CD4-positive, alpha-beta T cell (primary cell): ENCODE results near the gene PPIL1. TPM values are rescaled to one million over a fixed set of nuclear protein-coding genes. Genes with fewer than 3 reads are reported as not detected.

Source experiments
- ATAC-seq: fragments of 200-7000 bp; cut with Tn5 transposase; one replicate; pipeline ENCODE4 v1.10.0; 2022; ENCODE audit warnings: mild to moderate bottlenecking; ENCODE audit not compliant: poor library complexity
- CTCF ChIA-PET: fragments of 350-600 bp; sonication (Branson Sonifier 250); formaldehyde crosslinking; loops from one replicate; lab custom pipeline; 2021; ENCODE audit warnings: antibody characterized with exemption, inconsistent platforms; lab: Charles Lee
- POLR2A ChIA-PET: fragments of 350-600 bp; sonication (Branson Sonifier 250); formaldehyde crosslinking; loops from one replicate; lab custom pipeline; 2021; ENCODE audit warnings: antibody characterized with exemption, inconsistent platforms; lab: Charles Lee
- DNase-seq, 14 experiments: peaks; one replicate each; pipeline ENCODE4 v3.0.0-alpha.2; 2013 to 2020; ENCODE audit warnings: mixed read lengths in 2 of 14
- H3K27ac ChIP-seq, 2 donors: one replicate each; pipeline versions ENCODE4 v1.5.1 to v1.7.0; 2013; ENCODE audit warnings: low read length in 2 of 2, low read depth in 1 of 2, mild to moderate bottlenecking in 1 of 2
- H3K27me3 ChIP-seq, 2 experiments: 1 replicate in 1 of 2; 2 replicates in 1 of 2; pipeline versions ENCODE4 v1.6.1 to v1.7.0; 2013; ENCODE audit warnings: low read length in 2 of 2, control low read depth in 1 of 2, mild to moderate bottlenecking in 1 of 2, moderate library complexity in 1 of 2; ENCODE audit not compliant: insufficient read depth in 2 of 2, control insufficient read depth in 1 of 2
- H3K36me3 ChIP-seq: one replicate; pipeline ENCODE4 v1.6.1; 2013; ENCODE audit warnings: low read length, control low read depth; ENCODE audit not compliant: insufficient read depth
- H3K4me1 ChIP-seq: one replicate; pipeline ENCODE4 v1.6.1; 2013; ENCODE audit warnings: low read length, control low read depth; ENCODE audit not compliant: insufficient read depth
- H3K4me3 ChIP-seq: one replicate; pipeline ENCODE4 v1.5.1; 2013; ENCODE audit warnings: mild to moderate bottlenecking, low read length, moderate library complexity
- H3K9me3 ChIP-seq, 2 experiments: 1 replicate in 1 of 2; 2 replicates in 1 of 2; pipeline versions ENCODE4 v1.6.1 to v1.7.0; 2013; ENCODE audit warnings: low read length in 2 of 2, mild to moderate bottlenecking in 2 of 2, control low read depth in 1 of 2, moderate library complexity in 1 of 2; ENCODE audit not compliant: control insufficient read depth in 1 of 2, insufficient read depth in 1 of 2
- H3K27ac Mint-ChIP-seq: one replicate; pipeline ENCODE4 v1.8.0; 2020; ENCODE audit warnings: mixed read lengths
- H3K27me3 Mint-ChIP-seq: one replicate; pipeline ENCODE4 v1.8.0; 2021; ENCODE audit warnings: mixed read lengths
- H3K36me3 Mint-ChIP-seq: one replicate; pipeline ENCODE4 v1.8.0; 2021; ENCODE audit warnings: low read depth, mixed read lengths
- H3K4me1 Mint-ChIP-seq: one replicate; pipeline ENCODE4 v1.8.0; 2021; ENCODE audit warnings: low read depth, mixed read lengths
- H3K4me3 Mint-ChIP-seq: one replicate; pipeline ENCODE4 v1.8.0; 2020; ENCODE audit warnings: mild to moderate bottlenecking, mixed read lengths
- H3K9me3 Mint-ChIP-seq: one replicate; pipeline ENCODE4 v1.8.0; 2020; ENCODE audit warnings: mixed read lengths
- CTCF ChIP-seq: fragments of 200-600 bp; IDR thresholded peaks from one replicate; pipeline ENCODE4 v1.8.0; 2022; ENCODE audit warnings: antibody characterized with exemption, mild to moderate bottlenecking
- intact Hi-C, 2 experiments: fragments of 100-400 bp; cut with DNase I in 1 of 2; cut with micrococcal nuclease in 1 of 2; formaldehyde crosslinking; loops; one replicate each; pipeline versions ENCODE4 v1.15.1 to v1.9.0; 2023 to 2025; cut with DNase I, micrococcal nuclease
- total RNA-seq, 174 experiments: library from RNA in 2 of 174; stranded (reverse) in 2 of 174; gene quantifications; one replicate each; pipeline ENCODE4 v1.2.3 and lab custom pipeline; 2021 to 2026

Gene PPIL1
- total RNA-seq, 2 experiments from 2014 or later = 1.8 to 2.2 TPM

- no peaks in the 10 kb centered on the region for H3K27me3 Mint-ChIP-seq
- H3K4me3 Mint-ChIP-seq = no peak overlapping the region
- no peaks in the 10 kb centered on the region for H3K9me3 Mint-ChIP-seq
- ATAC-seq = no peak
- H3K4me1 Mint-ChIP-seq = peaks cover 6% of the 10 kb centered on the region
- H3K9me3 ChIP-seq = no peaks in the 10 kb centered on the region
- ChIA-PET POLR2A (no interaction called here), CTCF (no interaction called here)
- no peak for DNase-seq
- H3K27ac Mint-ChIP-seq = no peak overlapping the region
- no peaks in the 10 kb centered on the region for H3K27me3 ChIP-seq
- H3K36me3 ChIP-seq = no peaks in the 10 kb centered on the region
- no peak overlapping the region for H3K4me3 ChIP-seq
- H3K36me3 Mint-ChIP-seq = no peaks in the 10 kb centered on the region
- intact Hi-C loops = no loop called here
- no peak overlapping the region for H3K27ac ChIP-seq
- no peak for TF ChIP-seq CTCF
- H3K4me1 ChIP-seq = peaks cover 11% of the 10 kb centered on the region
Observed at GRCh38 chr6:36830577-36830976, 44.0 kb downstream of the PPIL1 start.

- POLR2A ChIA-PET = no interaction called here
- H3K36me3 Mint-ChIP-seq = no peaks in the 10 kb centered on the region
- H3K4me1 Mint-ChIP-seq = peaks cover 6% of the 10 kb centered on the region
- Histone ChIP-seq H3K4me3 (no peak overlapping the region), H3K27ac (no peak overlapping the region), H3K27me3 (no peaks in the 10 kb centered on the region), H3K4me1 (peaks cover 11% of the 10 kb centered on the region), H3K9me3 (no peaks in the 10 kb centered on the region), H3K36me3 (no peaks in the 10 kb centered on the region)
- CTCF ChIA-PET = no interaction called here
- no peak for TF ChIP-seq CTCF
- DNase-seq (no peak), ATAC-seq (no peak)
- no peaks in the 10 kb centered on the region for H3K9me3 Mint-ChIP-seq
- no peaks in the 10 kb centered on the region for H3K27me3 Mint-ChIP-seq
- no peak overlapping the region for H3K4me3 Mint-ChIP-seq
- intact Hi-C loops = no loop called here
- no peak overlapping the region for H3K27ac Mint-ChIP-seq
Observed at GRCh38 chr6:36829919-36830544, 44.6 kb downstream of the PPIL1 start.

GRCh38 chr6:36827261-36828079 is 47.1 kb downstream of the PPIL1 start:
- Mint-ChIP-seq H3K9me3 (no peaks in the 10 kb centered on the region), H3K36me3 (no peaks in the 10 kb centered on the region), H3K4me1 (peaks cover 6% of the 10 kb centered on the region), H3K27me3 (no peaks in the 10 kb centered on the region), H3K4me3 (no peak overlapping the region), H3K27ac (no peak overlapping the region)
- Histone ChIP-seq H3K27me3 (no peaks in the 10 kb centered on the region), H3K27ac (no peak overlapping the region), H3K4me3 (no peak overlapping the region), H3K4me1 (peaks cover 11% of the 10 kb centered on the region), H3K36me3 (no peaks in the 10 kb centered on the region), H3K9me3 (no peaks in the 10 kb centered on the region)
- ChIA-PET POLR2A (interaction anchor here (0.6 kb wide), 1 partner anchor 149 kb away, joined by 4 read pairs; the partner anchor contains the start of gene CDKN1A), CTCF (no interaction called here)
- DNase-seq = peak in 5 of 14 experiments; percentile 5 to 60 (median 43)
- intact Hi-C loops = no loop called here
- peak; percentile 43 for ATAC-seq
- no peak for TF ChIP-seq CTCF
